Spinal cord (tissue), 10 donors: ENCODE data around the gene RCAN3. TPM values are rescaled to one million over a fixed set of nuclear protein-coding genes. Genes with fewer than 3 reads are reported as not detected.
"Not testable (repeated sequence)": the region's sequence is repeated elsewhere in the genome, so short reads cannot be mapped to it uniquely, and the experiment has no call there.

Experiments
- DNase-seq, 6 donors: peaks; one replicate each; pipeline versions ENCODE4 v3.0.0 to v3.0.0-alpha.2; 2013 to 2015; ENCODE audit warnings: low spot score in 6 of 6, low read depth in 4 of 6
- H3K27ac ChIP-seq: one replicate; pipeline ENCODE4 v1.5.1; 2013; ENCODE audit warnings: low read depth, low read length, control low read depth
- H3K27me3 ChIP-seq: one replicate; pipeline ENCODE4 v1.6.1; 2013; ENCODE audit warnings: low read length; ENCODE audit not compliant: control insufficient read depth, insufficient read depth
- H3K36me3 ChIP-seq: one replicate; pipeline ENCODE4 v1.6.1; 2013; ENCODE audit warnings: low read length; ENCODE audit not compliant: control insufficient read depth, insufficient read depth
- H3K4me1 ChIP-seq: one replicate; pipeline ENCODE4 v1.6.1; 2013; ENCODE audit warnings: low read length; ENCODE audit not compliant: control insufficient read depth, insufficient read depth
- H3K4me3 ChIP-seq: one replicate; pipeline ENCODE4 v1.5.1; 2013; ENCODE audit warnings: low read depth, low read length, control low read depth
- H3K9me3 ChIP-seq: one replicate; pipeline ENCODE4 v1.6.1; 2013; ENCODE audit warnings: low read length; ENCODE audit not compliant: control insufficient read depth, insufficient read depth
- WGBS: methylation state at CpG from one replicate; pipeline ENCODE4 v1.1.5; 2013; ENCODE audit warnings: missing lambda C conversion rate; ENCODE audit not compliant: insufficient coverage; 5-methylcytosine and 5-hydroxymethylcytosine counted together
- polyA plus RNA-seq, 2 donors: library from polyadenylated mRNA; unstranded; fragments of 120-200 nt; gene quantifications; one replicate each; pipeline ENCODE4 v1.2.1, GENCODE V29; 2013; ENCODE audit not compliant: insufficient read length in 2 of 2
- total RNA-seq, 2 donors: library from RNA; depleted of rRNA in 1 of 2; stranded (reverse); fragments of 120-200 nt in 1 of 2; fragments of >200 nt in 1 of 2; gene quantifications; one replicate each; pipeline versions ENCODE4 v1.2.3 to v1.2.4, GENCODE V29; 2013 to 2014
- donor health status: healthy.

Gene RCAN3
- total and polyA plus RNA-seq, 4 donors = 9.1 to 19.9 (median 11.7) TPM

DNA sequence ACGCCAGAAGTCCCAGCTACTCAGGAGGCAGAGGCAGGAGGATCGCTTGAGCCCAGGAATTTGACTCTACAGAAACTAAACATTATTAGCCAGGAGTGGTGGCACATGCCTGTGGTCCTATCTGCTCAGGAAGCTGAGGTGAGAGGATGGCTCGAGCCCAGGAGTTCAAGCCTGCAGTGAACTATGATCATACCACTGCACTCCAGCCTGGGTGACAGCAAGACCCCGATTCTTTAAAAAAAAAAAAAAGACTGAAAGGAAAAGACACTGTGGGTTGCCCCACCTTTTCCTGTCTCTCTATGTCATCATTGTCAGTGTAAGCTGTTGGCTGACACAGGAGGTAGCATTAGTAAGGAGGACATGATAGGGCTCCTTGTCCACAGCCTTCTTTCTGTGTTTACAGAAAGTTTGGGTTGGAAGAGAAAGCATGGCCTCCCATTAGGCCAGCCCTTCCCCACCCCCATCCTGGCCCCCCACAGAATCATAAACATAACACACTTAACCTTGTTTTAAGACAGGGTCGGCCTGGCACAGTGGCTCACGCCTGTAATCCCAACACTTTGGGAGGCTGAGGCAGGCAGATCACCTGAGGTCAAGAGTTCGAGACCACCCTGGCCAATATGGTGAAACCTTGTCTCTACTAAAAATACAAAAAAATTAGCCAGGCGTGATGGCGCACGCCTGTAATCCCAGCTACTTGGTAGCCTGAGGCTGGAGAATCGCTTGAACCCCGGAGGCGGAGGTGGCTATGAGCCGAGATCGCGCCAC lies 20.6 kb upstream of the RCAN3 start:
- WGBS = 92% methylated on average over 12 of the region's 16 CpGs
- H3K4me3 ChIP-seq = no peak overlapping the region
- H3K27ac ChIP-seq = no peak overlapping the region
- H3K4me1 ChIP-seq = no peaks in the 10 kb centered on the region
- no peaks in the 10 kb centered on the region for H3K27me3 ChIP-seq
- no peaks in the 10 kb centered on the region for H3K9me3 ChIP-seq
- no peaks in the 10 kb centered on the region for H3K36me3 ChIP-seq
- DNase-seq = no peak

DNA sequence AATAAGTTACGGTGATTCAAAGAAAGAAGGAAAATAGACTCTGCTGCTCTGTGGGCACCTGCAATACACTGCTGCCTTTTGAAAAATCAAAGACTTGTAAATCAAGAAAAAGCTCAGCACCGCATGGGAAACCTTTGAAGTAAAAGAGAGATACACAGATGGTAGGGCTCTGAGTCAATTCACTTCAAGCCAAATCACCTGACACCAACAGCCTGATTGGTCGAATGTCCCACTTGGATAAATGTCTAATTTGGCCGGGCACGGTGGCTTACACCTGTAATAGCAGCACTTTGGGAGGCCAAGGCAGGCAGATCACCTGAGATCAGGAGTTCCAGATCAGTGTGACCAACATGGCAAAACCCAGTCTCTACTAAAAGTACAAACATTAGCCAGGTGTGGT lies 19.2 kb upstream of the RCAN3 start:
- Histone ChIP-seq H3K4me1 (no peaks in the 10 kb centered on the region), H3K27ac (no peak overlapping the region), H3K36me3 (no peaks in the 10 kb centered on the region), H3K27me3 (no peaks in the 10 kb centered on the region), H3K9me3 (no peaks in the 10 kb centered on the region), H3K4me3 (no peak overlapping the region)
- WGBS = 91% methylated on average over 3 of the region's 5 CpGs
- DNase-seq = no peak

DNA sequence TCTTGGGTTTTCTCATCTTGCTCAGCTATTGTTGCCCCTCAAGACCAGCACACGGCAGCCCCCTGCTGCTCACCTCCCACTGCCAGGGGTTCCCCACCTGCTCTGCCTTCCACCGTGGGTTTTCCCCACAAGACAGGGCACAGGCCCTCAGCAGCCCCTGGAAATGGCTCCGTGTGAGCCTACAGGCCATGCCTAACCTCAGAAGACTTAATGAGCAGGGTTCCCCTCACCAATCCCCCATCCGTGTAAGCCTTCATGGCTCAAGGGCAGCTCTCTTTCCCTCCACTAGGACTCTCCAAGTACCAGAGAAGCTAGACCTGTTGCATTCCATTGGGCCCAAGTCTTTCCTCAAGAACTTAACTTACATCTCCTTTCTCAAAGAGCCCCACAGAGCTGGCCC lies 18.4 kb upstream of the RCAN3 start:
- no peaks in the 10 kb centered on the region for H3K27me3 ChIP-seq
- no peaks in the 10 kb centered on the region for H3K4me1 ChIP-seq
- H3K36me3 ChIP-seq = no peaks in the 10 kb centered on the region
- no peak for DNase-seq
- H3K27ac ChIP-seq = no peak overlapping the region
- WGBS = 69% methylated on average over 4 of the region's 4 CpGs
- H3K4me3 ChIP-seq = no peak overlapping the region
- no peaks in the 10 kb centered on the region for H3K9me3 ChIP-seq

DNA sequence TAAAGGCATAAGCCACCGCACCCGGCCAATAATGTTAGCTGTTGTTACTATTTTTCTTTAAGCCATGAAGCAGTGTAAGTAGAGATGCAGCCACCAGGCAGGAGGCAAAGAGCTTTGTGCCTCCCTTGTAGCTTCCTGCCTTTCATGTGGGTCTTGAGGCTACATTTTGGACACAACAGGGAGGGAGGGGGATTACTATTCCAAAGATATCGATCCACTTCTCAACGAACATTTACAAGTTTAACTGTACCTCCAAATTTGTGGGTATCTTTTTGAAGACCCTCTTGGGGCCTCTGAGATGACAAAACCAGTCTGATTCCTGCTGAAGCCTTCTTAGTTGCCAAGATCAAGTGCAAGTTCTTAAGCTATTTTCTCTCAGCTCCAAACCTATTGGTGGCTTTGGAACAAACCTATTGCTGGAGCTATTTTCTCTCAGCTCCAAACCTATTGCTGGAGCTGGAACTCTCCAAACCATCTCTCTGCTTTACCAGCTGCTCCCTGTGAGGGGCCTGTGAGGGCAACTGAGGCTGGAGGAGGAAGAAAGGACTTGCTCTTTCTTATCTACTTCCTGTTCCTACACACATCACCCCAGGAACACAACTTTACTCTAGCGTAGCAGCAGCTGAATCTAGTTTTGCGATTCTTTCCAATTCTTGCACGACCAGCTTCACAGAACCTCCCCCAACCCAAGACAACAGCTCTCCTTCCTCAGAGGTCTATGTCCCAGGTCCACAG lies 16.1 kb upstream of the RCAN3 start:
- Histone ChIP-seq H3K4me1 (no peaks in the 10 kb centered on the region), H3K27ac (no peak overlapping the region), H3K4me3 (no peak overlapping the region), H3K27me3 (no peaks in the 10 kb centered on the region), H3K9me3 (peaks cover 2% of the 10 kb centered on the region), H3K36me3 (no peaks in the 10 kb centered on the region)
- DNase-seq = no peak
- WGBS = 94% methylated on average over 5 of the region's 7 CpGs

DNA sequence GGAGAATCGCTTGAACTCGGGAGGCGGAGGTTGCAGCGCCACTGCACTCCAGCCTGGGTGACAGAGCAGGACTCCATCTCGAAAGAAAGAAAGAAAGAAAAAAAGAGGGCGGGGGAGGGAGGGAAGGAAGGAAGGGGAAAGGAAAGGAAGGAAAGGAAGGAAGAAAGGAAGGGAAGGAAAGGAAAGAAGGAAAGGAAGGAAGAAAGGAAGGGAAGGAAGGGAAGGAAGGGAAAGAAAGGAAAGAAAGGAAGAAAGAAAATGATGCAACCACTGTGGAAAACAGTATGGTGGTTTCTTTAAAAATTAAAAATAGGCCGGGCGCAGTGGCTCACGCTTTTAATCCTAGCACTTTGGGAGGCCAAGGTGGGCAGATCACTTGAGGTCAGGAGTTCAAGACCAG lies 15.2 kb upstream of the RCAN3 start:
- Histone ChIP-seq H3K4me1 (no peaks in the 10 kb centered on the region), H3K27ac (no peak overlapping the region), H3K4me3 (no peak overlapping the region), H3K9me3 (peaks cover 2% of the 10 kb centered on the region), H3K36me3 (no peaks in the 10 kb centered on the region), H3K27me3 (no peaks in the 10 kb centered on the region)
- 87% methylated on average over 3 of the region's 9 CpGs for WGBS
- no peak for DNase-seq

DNA sequence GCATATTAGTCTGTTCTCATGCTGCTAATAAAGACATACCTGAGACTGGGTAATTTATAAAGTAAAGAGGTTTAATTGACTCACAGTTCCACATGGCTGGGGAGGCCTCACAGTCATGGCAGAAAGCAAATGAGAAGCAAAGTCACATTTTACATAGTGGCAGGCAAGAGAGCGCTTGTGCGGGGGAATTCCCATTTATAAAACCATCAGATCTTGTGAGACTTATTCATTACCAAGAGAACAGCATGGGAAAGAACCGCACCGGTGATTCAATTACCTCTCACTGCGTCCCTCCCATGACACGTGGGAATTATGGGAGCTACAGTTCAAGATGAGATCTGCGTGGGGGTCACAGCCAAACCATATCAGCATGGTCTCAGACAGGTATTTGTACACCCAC lies 14.5 kb upstream of the RCAN3 start:
- not testable (repeated sequence) for H3K27ac ChIP-seq, H3K36me3 ChIP-seq, H3K27me3 ChIP-seq, H3K4me1 ChIP-seq, H3K4me3 ChIP-seq, H3K9me3 ChIP-seq
- WGBS = 91% methylated on average over 7 of the region's 7 CpGs
- DNase-seq = peak in 1 of 6 donors; percentile 67

DNA sequence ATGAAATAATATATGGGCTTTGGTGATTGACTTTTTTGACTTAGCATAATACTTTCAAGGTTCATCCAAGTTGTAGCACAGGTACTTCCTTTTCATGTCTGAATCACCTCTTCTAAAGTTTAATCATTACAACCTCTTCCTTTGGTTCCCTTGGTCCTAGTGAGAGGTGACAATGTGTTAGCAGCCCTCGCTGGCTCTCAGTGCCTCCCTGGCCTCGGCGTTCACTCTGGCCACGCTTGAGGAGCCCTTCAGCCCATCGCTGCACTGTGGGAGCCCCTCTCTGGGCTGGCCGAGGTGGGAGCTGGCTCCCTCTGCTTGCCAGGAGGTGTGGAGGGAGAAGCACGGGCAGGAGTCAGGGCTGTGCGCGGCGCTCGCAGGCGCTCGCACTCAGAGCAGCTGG lies 13.0 kb upstream of the RCAN3 start:
- Histone ChIP-seq H3K27ac (no peak overlapping the region), H3K9me3 (peaks cover 2% of the 10 kb centered on the region), H3K4me1 (no peaks in the 10 kb centered on the region), H3K27me3 (no peaks in the 10 kb centered on the region), H3K36me3 (no peaks in the 10 kb centered on the region), H3K4me3 (no peak overlapping the region)
- 85% methylated on average over 11 of the region's 13 CpGs for WGBS
- no peak for DNase-seq

DNA sequence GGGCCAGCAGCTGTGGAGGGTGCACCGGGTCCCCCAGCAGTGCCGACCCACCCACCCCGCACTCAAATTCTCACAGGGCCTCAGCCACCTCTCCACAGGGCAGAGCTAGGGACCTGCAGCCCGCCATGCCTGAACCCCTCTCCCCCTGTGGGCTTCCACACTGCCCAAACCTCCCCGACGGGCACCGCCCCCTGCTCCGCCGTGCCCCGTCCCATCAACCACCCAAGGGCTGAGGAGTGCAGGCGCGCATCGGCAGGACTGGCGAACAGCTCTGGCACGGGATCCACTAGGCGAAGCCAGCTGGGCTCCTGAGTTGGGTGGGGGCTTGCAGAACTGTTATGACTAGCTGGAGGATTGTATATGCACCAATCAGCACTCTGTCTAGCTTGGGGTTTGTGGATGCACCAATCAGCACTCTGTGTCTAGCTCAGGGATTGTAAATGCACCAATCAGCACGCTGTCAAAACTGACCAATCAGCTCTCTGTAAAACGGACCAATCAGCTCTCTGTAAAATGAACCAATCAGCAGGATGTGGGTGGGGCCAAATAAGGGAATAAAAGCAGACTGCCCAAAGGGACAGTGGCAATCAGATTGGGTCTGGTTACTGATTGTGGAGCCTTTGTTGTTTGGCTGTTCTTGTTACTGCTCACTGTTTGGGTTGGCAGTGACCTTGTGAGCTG lies 12.4 kb upstream of the RCAN3 start:
- Histone ChIP-seq H3K36me3 (no peaks in the 10 kb centered on the region), H3K4me1 (no peaks in the 10 kb centered on the region), H3K4me3 (no peak overlapping the region), H3K27me3 (no peaks in the 10 kb centered on the region), H3K9me3 (peaks cover 2% of the 10 kb centered on the region), H3K27ac (no peak overlapping the region)
- DNase-seq = no peak
- WGBS = 98% methylated on average over 13 of the region's 18 CpGs

DNA sequence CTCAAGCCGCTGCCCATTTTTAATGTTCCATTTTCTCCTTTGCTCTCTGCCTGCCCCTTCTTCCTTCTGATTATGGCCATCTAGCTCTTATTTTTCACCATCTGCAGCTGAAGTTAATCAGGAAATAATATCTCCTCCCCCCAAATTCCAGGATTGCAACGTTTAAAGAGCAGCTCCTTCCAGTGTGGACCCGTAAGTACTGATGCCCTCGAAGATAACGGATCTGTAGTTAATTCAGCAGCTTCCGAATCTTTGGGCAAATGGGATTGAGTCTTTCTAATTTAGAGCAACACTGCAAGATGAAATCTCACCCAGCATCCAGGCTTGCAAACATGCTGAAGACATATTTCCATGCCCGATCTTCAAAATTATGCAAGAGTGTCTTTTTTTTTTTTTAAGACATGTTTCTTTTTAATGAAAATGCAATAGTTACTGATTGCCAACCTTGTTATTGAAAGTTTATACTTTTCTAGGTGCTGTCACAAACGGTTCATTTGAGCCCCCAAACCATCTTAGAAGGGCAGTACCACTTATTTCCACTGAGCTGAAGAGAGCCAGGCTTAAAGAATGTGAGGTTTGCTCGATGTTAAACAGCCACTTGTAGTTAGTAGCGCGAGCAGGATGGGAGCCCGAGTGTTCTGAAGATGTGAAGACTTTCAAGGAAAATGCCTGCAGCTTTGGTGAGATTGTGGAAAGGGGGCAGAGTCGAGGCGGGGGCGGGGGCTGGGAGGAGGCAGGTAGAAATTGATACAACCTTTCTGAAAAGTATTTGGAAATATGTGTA lies 10.9 kb upstream of the RCAN3 start:
- Histone ChIP-seq H3K27ac (no peak overlapping the region), H3K36me3 (no peaks in the 10 kb centered on the region), H3K27me3 (no peaks in the 10 kb centered on the region), H3K4me3 (no peak overlapping the region), H3K9me3 (peaks cover 4% of the 10 kb centered on the region), H3K4me1 (no peaks in the 10 kb centered on the region)
- WGBS = 69% methylated on average over 9 of the region's 15 CpGs
- DNase-seq = no peak
